HepG2 (cell line): ENCODE measurements around the gene CSNK1D. TPM values are rescaled to one million over a fixed set of nuclear protein-coding genes. Genes with fewer than 3 reads are reported as not detected.
A peak's percentile ranks its signal among the peaks of the same experiment; 100 is the strongest.

ENCODE experiments used
- ARNT2 ChIP-seq: sonication (generic); formaldehyde crosslinking; IDR thresholded peaks from 2 replicates; pipeline ENCODE4 v1.8.0; 2022; ENCODE audit warnings: mild to moderate bottlenecking, low read depth, missing genetic modification reagents, moderate library complexity
- ARNTL ChIP-seq: sonication (generic); formaldehyde crosslinking; IDR thresholded peaks from 2 replicates; pipeline ENCODE4 v1.4.0; 2020; ENCODE audit warnings: mild to moderate bottlenecking, missing genetic modification reagents
- CCAR2 ChIP-seq: fragments of 200-400 bp; formaldehyde crosslinking; optimal IDR thresholded peaks from 2 replicates; pipeline ENCODE3; 2018; ENCODE audit warnings: low read depth, mild to moderate bottlenecking, low read length, moderate library complexity
- DNMT3B ChIP-seq: conservative IDR thresholded peaks from 2 replicates; pipeline ENCODE4 v1.6.1; 2016; ENCODE audit warnings: missing biosample characterization, control low read depth
- HMGA1 ChIP-seq: sonication (generic); formaldehyde crosslinking; conservative IDR thresholded peaks from 2 replicates; pipeline ENCODE4 v1.4.0; 2020; ENCODE audit warnings: missing genetic modification reagents
- HNRNPK ChIP-seq: fragments of 200-400 bp; formaldehyde crosslinking; IDR thresholded peaks from 2 replicates; pipeline ENCODE4 v1.6.1; 2018; ENCODE audit warnings: low read length, low read depth, moderate library complexity, mild to moderate bottlenecking; ENCODE audit not compliant: poor library complexity, severe bottlenecking
- HNRNPLL ChIP-seq: fragments of 200-400 bp; formaldehyde crosslinking; IDR thresholded peaks from 2 replicates; pipeline ENCODE4 v1.6.1; 2017; ENCODE audit warnings: mild to moderate bottlenecking, low read depth, low read length; ENCODE audit not compliant: poor library complexity, severe bottlenecking
- KAT7 ChIP-seq: IDR thresholded peaks from 2 replicates; pipeline ENCODE4 v1.6.1; 2018; ENCODE audit warnings: borderline replicate concordance, missing compliant biosample characterization
- MED1 ChIP-seq: sonication (generic); formaldehyde crosslinking; IDR thresholded peaks from 2 replicates; pipeline ENCODE4 v1.4.0; 2020; ENCODE audit warnings: missing genetic modification reagents
- MXD4 ChIP-seq: IDR thresholded peaks from 2 replicates; pipeline ENCODE4 v1.6.1; 2016; ENCODE audit warnings: mild to moderate bottlenecking, missing biosample characterization, missing genetic modification reagents
- MXI1 ChIP-seq: IDR thresholded peaks from 3 replicates; pipeline ENCODE4 v1.6.1; 2012; ENCODE audit warnings: low read depth, low read length, inconsistent platforms, borderline replicate concordance
- NPAS2 ChIP-seq: sonication (generic); formaldehyde crosslinking; IDR thresholded peaks from 2 replicates; pipeline ENCODE4 v1.8.0; 2022; ENCODE audit warnings: mild to moderate bottlenecking, missing genetic modification reagents, borderline replicate concordance
- RFX5 ChIP-seq: IDR thresholded peaks from 2 replicates; pipeline ENCODE4 v1.6.1; 2011; ENCODE audit warnings: low read depth, low read length, improper control_type of control experiment
- RNF2 ChIP-seq: fragments of 450-650 bp; conservative IDR thresholded peaks from 2 replicates; pipeline ENCODE4 v1.6.1; 2016; ENCODE audit warnings: low read depth
- SALL1 ChIP-seq: sonication (generic); formaldehyde crosslinking; IDR thresholded peaks from 2 replicates; pipeline ENCODE4 v1.8.0; 2022; ENCODE audit warnings: mild to moderate bottlenecking, missing genetic modification reagents
- TOE1 ChIP-seq: sonication (generic); formaldehyde crosslinking; IDR thresholded peaks from 2 replicates; pipeline ENCODE4 v1.4.0; 2020; ENCODE audit warnings: mild to moderate bottlenecking, missing genetic modification reagents
- XRCC5 ChIP-seq: fragments of 200-400 bp; formaldehyde crosslinking; optimal IDR thresholded peaks from 2 replicates; pipeline ENCODE3; 2017; ENCODE audit warnings: mild to moderate bottlenecking, low read length
- ZBTB38 ChIP-seq: sonication (generic); formaldehyde crosslinking; IDR thresholded peaks from 2 replicates; pipeline ENCODE4 v1.5.1; 2020; ENCODE audit warnings: mild to moderate bottlenecking, missing genetic modification reagents
- ZFYVE20 ChIP-seq: sonication (generic); formaldehyde crosslinking; IDR thresholded peaks from 2 replicates; pipeline ENCODE4 v1.8.0; 2023; ENCODE audit warnings: low read depth, mild to moderate bottlenecking, moderate library complexity, missing genetic modification reagents, borderline replicate concordance
- ZNF331 ChIP-seq: sonication (generic); formaldehyde crosslinking; IDR thresholded peaks from 2 replicates; pipeline ENCODE4 v1.4.0; 2020; ENCODE audit warnings: missing genetic modification reagents
- ZNF441 ChIP-seq: sonication (generic); formaldehyde crosslinking; IDR thresholded peaks from 2 replicates; pipeline ENCODE4 v1.7.0; 2021; ENCODE audit warnings: missing genetic modification reagents, borderline replicate concordance
- ZNF546 ChIP-seq: sonication (generic); formaldehyde crosslinking; conservative IDR thresholded peaks from 2 replicates; pipeline ENCODE4 v1.8.1; 2023; ENCODE audit warnings: mild to moderate bottlenecking, missing genetic modification reagents
- ZNF605 ChIP-seq: sonication (generic); formaldehyde crosslinking; IDR thresholded peaks from 2 replicates; pipeline ENCODE4 v1.8.0; 2022; ENCODE audit warnings: mild to moderate bottlenecking, missing genetic modification reagents
- polyA plus RNA-seq, 8 experiments: library from polyadenylated mRNA; depleted of rRNA in 3 of 8; stranded (reverse) in 7 of 8; unstranded in 1 of 8; fragments of >200 nt; fragmentation: Illumina TruSeq in 4 of 8; extraction: Trizol in 4 of 8; gene quantifications; 2 replicates each; pipeline versions ENCODE4 v1.2.1 to v1.2.3, GENCODE V29; 2011 to 2016; ENCODE audit warnings: low read depth in 4 of 8, missing spikeins in 1 of 8, mixed read lengths in 1 of 8; ENCODE audit not compliant: insufficient read depth in 1 of 8
- total RNA-seq, 5 experiments: library from RNA; depleted of rRNA; stranded (reverse); fragments of >200 nt; fragmentation: Illumina TruSeq; extraction: Trizol; gene quantifications; 2 replicates each; pipeline ENCODE4 v1.2.3, GENCODE V29; 2016; ENCODE audit warnings: low read depth in 1 of 5
- TF ChIP-seq, protein P1 (sequence below): sonication (generic); formaldehyde crosslinking; IDR thresholded peaks from 2 replicates; pipeline ENCODE4 v1.8.0; 2022; ENCODE audit warnings: mild to moderate bottlenecking, missing genetic modification reagents; ENCODE audit not compliant: insufficient replicate concordance
- TF ChIP-seq, protein P2 (sequence below): sonication (generic); formaldehyde crosslinking; IDR thresholded peaks from 2 replicates; pipeline ENCODE4 v1.4.0; 2020; ENCODE audit warnings: missing genetic modification reagents, mild to moderate bottlenecking, borderline replicate concordance

CSNK1D gene
- total and polyA plus RNA-seq, 2 of the 13 experiments (the other 11 are each of a cell fraction or from before 2014, with no cell fraction given): 31.5 to 128 TPM

DNA sequence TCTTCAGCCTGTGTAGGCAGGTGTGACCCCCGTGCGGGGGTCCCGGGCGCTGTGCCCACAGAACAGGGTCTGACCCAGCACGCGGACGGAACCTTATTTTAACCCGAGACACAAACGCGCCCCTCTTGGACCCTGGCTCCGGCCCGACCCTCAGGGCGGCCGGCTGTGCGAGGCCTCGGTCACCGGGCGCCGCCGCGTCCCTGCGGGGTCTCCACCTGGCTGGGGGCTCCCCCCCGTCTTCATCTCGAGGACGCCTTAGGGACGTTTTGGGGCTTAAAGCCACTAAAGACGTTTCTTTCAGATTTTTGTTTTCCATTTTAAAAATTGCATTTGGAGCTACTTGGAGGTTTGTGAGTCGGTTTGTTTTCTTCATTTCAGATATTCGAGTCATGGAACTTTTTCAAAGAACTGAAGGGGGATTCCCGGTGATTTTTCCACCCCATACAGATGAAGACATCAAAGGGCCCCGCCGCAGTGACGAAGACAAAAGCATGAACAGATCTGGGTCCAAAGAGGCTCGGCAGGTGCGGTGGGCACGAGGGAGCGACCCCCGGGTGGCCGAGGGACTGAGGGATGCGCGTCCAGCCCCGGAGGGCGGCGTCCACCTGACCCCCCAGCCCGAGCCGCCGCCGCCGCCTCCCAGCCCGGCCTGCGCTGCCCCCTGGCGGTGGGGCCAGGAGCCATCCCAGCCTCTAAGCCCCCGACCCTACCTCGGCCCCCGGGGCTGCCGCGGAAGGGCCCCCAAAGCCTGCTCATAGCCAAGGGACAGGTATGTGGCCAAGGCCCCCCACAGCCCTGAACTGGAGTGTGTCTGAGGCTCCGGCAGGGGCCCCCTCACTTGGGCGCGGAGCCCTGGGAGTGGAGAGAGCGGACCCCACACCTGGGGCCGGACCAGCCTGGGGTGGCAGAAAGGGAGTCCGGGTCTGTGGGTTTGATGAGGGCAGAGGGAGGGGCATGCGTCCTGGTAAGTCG, 47.7 kb upstream of the CSNK1D start (continued):
- TF ChIP-seq NPAS2 (no peak), ARNTL (CRISPR knock-in tag) (peak; percentile 59), HMGA1 (CRISPR knock-in tag) (no peak), MXI1 (0 out of 3 replicates have a peak, but pooled peaks have one; percentile 40), MXD4 (CRISPR knock-in tag) (peak; percentile 36; the same call in 1 of the 2 replicates), ZNF605 (CRISPR knock-in tag) (peak; percentile 76; the same call in 1 of the 2 replicates), KAT7 (CRISPR knock-in tag) (peak; percentile 74; the same call in 1 of the 2 replicates), CCAR2 (no peak), DNMT3B (CRISPR knock-in tag) (no peak), HNRNPK (peak; percentile 42), RNF2 (no peak), TOE1 (CRISPR knock-in tag) (no peak), XRCC5 (peak; percentile 86), ARNT2 (CRISPR knock-in tag) (peak; percentile 63; the same call in 1 of the 2 replicates), ZBTB38 (peak; percentile 67), ZNF546 (no peak), MED1 (CRISPR knock-in tag) (peak; percentile 17; the same call in 1 of the 2 replicates), SALL1 (CRISPR knock-in tag) (peak; percentile 56), RFX5 (0 out of 2 replicates have a peak, but pooled peaks have one; percentile 14), ZNF331 (no peak; the same call in 1 of the 2 replicates), ZNF441 (CRISPR knock-in tag) (peak; percentile 64; the same call in 1 of the 2 replicates), HNRNPLL (peak; percentile 9), ZFYVE20 (CRISPR knock-in tag) (no peak)
- TF ChIP-seq, protein P1, sequence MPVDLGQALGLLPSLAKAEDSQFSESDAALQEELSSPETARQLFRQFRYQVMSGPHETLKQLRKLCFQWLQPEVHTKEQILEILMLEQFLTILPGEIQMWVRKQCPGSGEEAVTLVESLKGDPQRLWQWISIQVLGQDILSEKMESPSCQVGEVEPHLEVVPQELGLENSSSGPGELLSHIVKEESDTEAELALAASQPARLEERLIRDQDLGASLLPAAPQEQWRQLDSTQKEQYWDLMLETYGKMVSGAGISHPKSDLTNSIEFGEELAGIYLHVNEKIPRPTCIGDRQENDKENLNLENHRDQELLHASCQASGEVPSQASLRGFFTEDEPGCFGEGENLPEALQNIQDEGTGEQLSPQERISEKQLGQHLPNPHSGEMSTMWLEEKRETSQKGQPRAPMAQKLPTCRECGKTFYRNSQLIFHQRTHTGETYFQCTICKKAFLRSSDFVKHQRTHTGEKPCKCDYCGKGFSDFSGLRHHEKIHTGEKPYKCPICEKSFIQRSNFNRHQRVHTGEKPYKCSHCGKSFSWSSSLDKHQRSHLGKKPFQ (CRISPR knock-in tag): no peak
- TF ChIP-seq, protein P2, sequence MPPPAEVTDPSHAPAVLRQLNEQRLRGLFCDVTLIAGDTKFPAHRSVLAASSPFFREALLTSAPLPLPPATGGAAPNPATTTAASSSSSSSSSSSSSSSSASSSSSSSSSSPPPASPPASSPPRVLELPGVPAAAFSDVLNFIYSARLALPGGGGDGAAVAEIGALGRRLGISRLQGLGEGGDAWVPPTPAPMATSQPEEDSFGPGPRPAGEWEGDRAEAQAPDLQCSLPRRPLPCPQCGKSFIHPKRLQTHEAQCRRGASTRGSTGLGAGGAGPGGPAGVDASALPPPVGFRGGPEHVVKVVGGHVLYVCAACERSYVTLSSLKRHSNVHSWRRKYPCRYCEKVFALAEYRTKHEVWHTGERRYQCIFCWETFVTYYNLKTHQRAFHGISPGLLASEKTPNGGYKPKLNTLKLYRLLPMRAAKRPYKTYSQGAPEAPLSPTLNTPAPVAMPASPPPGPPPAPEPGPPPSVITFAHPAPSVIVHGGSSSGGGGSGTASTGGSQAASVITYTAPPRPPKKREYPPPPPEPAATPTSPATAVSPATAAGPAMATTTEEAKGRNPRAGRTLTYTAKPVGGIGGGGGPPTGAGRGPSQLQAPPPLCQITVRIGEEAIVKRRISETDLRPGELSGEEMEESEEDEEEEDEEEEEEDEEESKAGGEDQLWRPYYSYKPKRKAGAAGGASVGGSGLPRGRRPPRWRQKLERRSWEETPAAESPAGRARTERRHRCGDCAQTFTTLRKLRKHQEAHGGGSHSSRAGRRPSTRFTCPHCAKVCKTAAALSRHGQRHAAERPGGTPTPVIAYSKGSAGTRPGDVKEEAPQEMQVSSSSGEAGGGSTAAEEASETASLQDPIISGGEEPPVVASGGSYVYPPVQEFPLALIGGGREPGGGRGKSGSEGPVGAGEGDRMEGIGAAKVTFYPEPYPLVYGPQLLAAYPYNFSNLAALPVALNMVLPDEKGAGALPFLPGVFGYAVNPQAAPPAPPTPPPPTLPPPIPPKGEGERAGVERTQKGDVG: peak; percentile 55; the same call in 1 of the 2 replicates
